Lung (tissue), 12 donors: ENCODE data around the gene CITED4. TPM values are rescaled to one million over a fixed set of nuclear protein-coding genes. Genes with fewer than 3 reads are reported as not detected.

ENCODE experiments used
- ATAC-seq: fragments of 200-7000 bp; cut with Tn5 transposase; one replicate; pipeline ENCODE4 v1.9.1; 2020; ENCODE audit warnings: moderate number of reproducible peaks; ENCODE audit not compliant: insufficient read depth, low FRiP score
- DNase-seq, 3 donors: peaks; one replicate each; pipeline ENCODE4 v3.0.0-alpha.2; 2013 to 2017
- H3K27ac ChIP-seq, 2 donors: one replicate each; pipeline ENCODE4 v1.5.1; 2013; ENCODE audit warnings: mild to moderate bottlenecking in 2 of 2, moderate library complexity in 2 of 2, control low read depth in 1 of 2, inconsistent platforms in 1 of 2, low read depth in 1 of 2, low read length in 1 of 2
- H3K27me3 ChIP-seq, 3 donors: one replicate each; pipeline ENCODE4 v1.5.1; 2013; ENCODE audit warnings: low read length in 2 of 3; ENCODE audit not compliant: control insufficient read depth in 3 of 3, insufficient read depth in 3 of 3
- H3K36me3 ChIP-seq, 4 donors: one replicate each; pipeline ENCODE4 v1.5.1; 2013; ENCODE audit warnings: low read length in 4 of 4, mild to moderate bottlenecking in 1 of 4, moderate library complexity in 1 of 4; ENCODE audit not compliant: control insufficient read depth in 4 of 4, insufficient read depth in 4 of 4
- H3K4me1 ChIP-seq, 5 donors: one replicate each; pipeline ENCODE4 v1.5.1; 2013; ENCODE audit warnings: low read length in 5 of 5, mild to moderate bottlenecking in 2 of 5, moderate library complexity in 1 of 5; ENCODE audit not compliant: control insufficient read depth in 5 of 5, insufficient read depth in 5 of 5
- H3K4me3 ChIP-seq: one replicate; pipeline ENCODE4 v1.5.1; 2013; ENCODE audit warnings: mild to moderate bottlenecking, control low read depth, moderate library complexity
- H3K9ac ChIP-seq, 2 donors: one replicate each; pipeline ENCODE4 v1.5.1; 2013; ENCODE audit warnings: low read length in 2 of 2, control low read depth in 1 of 2; ENCODE audit not compliant: insufficient read depth in 1 of 2
- H3K9me3 ChIP-seq, 4 donors: one replicate each; pipeline ENCODE4 v1.5.1; 2013; ENCODE audit warnings: low read length in 3 of 4, mild to moderate bottlenecking in 1 of 4, moderate library complexity in 1 of 4; ENCODE audit not compliant: control insufficient read depth in 4 of 4, insufficient read depth in 3 of 4
- WGBS, 2 donors: extraction: QIAGEN DNeasy Blood & Tissue Kit; methylation state at CpG; one replicate each; pipeline ENCODE4 v1.1.7; 2013; 5-methylcytosine and 5-hydroxymethylcytosine counted together
- polyA plus RNA-seq, 2 donors: library from polyadenylated mRNA; stranded (reverse); fragments of 200-250 nt; gene quantifications; one replicate each; pipeline ENCODE4 v1.2.1, GENCODE V29; 2013
- total RNA-seq, 2 donors: library from RNA; depleted of rRNA in 1 of 2; stranded (reverse); fragments of >200 nt in 1 of 2; gene quantifications; one replicate each; pipeline ENCODE4 v1.2.1, GENCODE V29; 2014 to 2021
- TF ChIP-seq, protein P1 (sequence below): IDR thresholded peaks from 2 replicates; pipeline ENCODE4 v1.5.1; 2012; ENCODE audit warnings: mild to moderate bottlenecking; ENCODE audit errors: control extremely low read depth, extremely low read depth
- donor health status: control.
- donor health status: control.
- donor health status: Bipolar disorder and iron deficiency.
- donor health status: healthy.
- donor health status: DM: yes; HTN: yes; CAD: no.

CITED4 gene
- total and polyA plus RNA-seq, 4 donors, result 4.7 to 15.1 (median 7.6) TPM

DNA sequence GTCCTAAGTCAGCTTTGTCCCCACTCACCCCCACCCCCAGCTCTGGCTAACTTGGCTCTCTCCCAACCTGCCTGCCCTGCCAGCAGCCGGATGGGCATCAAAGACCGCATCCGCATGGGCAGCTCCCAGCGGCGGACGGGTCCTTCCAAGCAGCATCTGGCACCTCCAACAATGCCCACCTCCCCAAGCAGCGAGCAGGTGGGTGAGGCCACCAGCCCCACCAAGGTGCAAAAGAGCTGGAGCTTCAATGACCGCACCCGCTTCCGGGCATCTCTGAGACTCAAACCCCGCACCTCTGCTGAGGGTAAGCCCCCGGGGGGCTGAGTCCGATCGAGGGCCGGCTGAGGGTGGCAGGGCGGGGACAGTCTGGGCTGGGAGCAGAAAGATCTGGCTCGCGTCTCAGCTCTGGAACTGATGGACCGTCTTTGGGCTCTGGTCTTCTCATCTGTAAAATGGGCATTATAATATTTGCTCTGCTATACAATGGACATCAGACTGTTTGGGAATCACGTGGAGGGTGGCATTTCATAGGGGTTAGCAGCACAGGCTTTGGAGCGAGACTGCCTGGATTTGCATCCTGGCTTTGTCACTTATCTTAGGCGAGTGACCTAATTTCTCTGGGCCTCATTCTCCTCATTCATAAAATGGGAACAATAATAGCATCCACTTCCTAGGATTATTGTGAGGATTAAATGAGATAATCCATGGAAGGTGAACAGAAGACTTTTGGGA lies 31.0 kb downstream of the CITED4 start:
- H3K9me3 ChIP-seq, result no peaks in the 10 kb centered on the region
- TF ChIP-seq, protein P1, sequence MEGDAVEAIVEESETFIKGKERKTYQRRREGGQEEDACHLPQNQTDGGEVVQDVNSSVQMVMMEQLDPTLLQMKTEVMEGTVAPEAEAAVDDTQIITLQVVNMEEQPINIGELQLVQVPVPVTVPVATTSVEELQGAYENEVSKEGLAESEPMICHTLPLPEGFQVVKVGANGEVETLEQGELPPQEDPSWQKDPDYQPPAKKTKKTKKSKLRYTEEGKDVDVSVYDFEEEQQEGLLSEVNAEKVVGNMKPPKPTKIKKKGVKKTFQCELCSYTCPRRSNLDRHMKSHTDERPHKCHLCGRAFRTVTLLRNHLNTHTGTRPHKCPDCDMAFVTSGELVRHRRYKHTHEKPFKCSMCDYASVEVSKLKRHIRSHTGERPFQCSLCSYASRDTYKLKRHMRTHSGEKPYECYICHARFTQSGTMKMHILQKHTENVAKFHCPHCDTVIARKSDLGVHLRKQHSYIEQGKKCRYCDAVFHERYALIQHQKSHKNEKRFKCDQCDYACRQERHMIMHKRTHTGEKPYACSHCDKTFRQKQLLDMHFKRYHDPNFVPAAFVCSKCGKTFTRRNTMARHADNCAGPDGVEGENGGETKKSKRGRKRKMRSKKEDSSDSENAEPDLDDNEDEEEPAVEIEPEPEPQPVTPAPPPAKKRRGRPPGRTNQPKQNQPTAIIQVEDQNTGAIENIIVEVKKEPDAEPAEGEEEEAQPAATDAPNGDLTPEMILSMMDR, result no peak
- H3K9ac ChIP-seq, result no peak overlapping the region
- no peaks in the 10 kb centered on the region for H3K36me3 ChIP-seq
- DNase-seq (no peak), ATAC-seq (no peak)
- H3K27ac ChIP-seq, result no peak overlapping the region
- WGBS, 2 donors, result 93 to 97% methylated on average over 22 of the region's 22 CpGs
- no peak overlapping the region for H3K4me3 ChIP-seq
- peaks cover 0 to 1% (median 0%) of the 10 kb centered on the region in 5 donors for H3K4me1 ChIP-seq
- no peaks in the 10 kb centered on the region for H3K27me3 ChIP-seq

DNA sequence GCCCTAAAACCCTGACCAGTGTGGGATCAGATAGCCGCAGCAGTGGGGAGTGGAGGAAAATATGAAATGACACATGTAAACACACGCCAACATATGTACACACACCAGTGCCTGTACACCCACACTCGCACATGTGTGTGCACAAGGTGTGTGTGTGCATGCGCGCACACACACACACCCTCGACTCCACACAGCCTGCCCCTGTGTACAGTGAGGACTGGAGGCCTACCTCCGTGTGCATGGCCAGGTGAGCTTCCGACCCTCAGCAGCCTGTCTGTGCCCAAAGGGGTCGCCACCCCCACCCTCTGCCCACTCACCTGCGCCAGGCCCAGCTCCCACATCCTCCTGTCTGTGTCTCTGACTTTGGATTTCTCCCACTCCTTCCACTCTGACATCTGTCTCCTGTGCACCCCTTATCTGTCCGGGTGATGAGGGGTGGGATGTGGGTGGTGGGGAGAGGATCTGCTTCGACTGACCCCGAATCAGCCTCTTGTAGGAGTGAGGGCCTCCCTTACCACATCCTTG lies 31.7 kb downstream of the CITED4 start:
- H3K27ac ChIP-seq, result no peak overlapping the region
- no peaks in the 10 kb centered on the region for H3K36me3 ChIP-seq
- DNase-seq, result no peak
- H3K9me3 ChIP-seq, result no peaks in the 10 kb centered on the region
- no peak overlapping the region for H3K4me3 ChIP-seq
- ATAC-seq, result no peak
- peaks cover 0 to 8% (median 6%) of the 10 kb centered on the region in 5 donors for H3K4me1 ChIP-seq
- H3K27me3 ChIP-seq, result no peaks in the 10 kb centered on the region
- no peak overlapping the region for H3K9ac ChIP-seq
- WGBS, 2 donors, result 95% methylated on average over 13 of the region's 13 CpGs
- TF ChIP-seq, protein P1, result no peak

DNA sequence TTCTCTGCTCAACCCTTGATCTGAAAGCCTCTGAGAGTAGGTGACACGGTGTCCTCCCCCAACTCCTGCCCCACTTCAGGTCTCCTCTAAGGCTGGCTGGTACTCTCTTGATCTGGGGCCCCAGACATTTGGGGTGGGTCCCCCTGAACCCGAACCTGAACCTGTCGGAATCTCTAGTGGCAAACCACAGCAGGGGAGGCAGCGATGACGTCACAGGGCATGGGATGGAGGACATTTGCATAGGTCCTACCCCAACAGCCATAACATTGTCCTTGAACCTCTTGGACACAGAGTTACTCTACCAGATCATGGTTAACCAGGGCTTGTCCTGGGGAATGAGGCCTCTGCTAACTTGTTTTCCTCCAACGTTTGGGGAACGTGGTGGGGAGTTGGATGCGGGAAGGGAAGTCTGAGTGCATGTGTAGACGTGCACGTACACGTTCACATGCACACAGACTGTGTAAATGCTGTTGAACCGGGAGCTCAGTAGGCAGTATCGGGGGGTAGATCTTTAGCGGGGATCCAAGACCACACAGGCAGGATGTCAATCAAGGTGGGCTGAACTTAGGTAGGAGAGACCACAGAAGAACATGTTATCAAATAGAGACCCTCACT lies 32.4 kb downstream of the CITED4 start:
- Histone ChIP-seq H3K9me3 (no peaks in the 10 kb centered on the region), H3K4me1 (peaks cover 0 to 14% (median 13%) of the 10 kb centered on the region in 5 donors), H3K4me3 (no peak overlapping the region), H3K27me3 (no peaks in the 10 kb centered on the region), H3K36me3 (no peaks in the 10 kb centered on the region), H3K9ac (no peak overlapping the region), H3K27ac (no peak overlapping the region)
- WGBS, 2 donors, result 84 to 91% methylated on average over 13 to 14 of the region's 14 CpGs
- ATAC-seq (no peak), DNase-seq (no peak)
- TF ChIP-seq, protein P1, result no peak
